ENCODE measurements around the gene ARHGEF4. TPM values are rescaled to one million over a fixed set of nuclear protein-coding genes. Genes with fewer than 3 reads are reported as not detected.

The ARHGEF4 gene
- total and polyA plus RNA-seq, 8 donors: 16.3 to 58.2 (median 19.8) TPM

DNA sequence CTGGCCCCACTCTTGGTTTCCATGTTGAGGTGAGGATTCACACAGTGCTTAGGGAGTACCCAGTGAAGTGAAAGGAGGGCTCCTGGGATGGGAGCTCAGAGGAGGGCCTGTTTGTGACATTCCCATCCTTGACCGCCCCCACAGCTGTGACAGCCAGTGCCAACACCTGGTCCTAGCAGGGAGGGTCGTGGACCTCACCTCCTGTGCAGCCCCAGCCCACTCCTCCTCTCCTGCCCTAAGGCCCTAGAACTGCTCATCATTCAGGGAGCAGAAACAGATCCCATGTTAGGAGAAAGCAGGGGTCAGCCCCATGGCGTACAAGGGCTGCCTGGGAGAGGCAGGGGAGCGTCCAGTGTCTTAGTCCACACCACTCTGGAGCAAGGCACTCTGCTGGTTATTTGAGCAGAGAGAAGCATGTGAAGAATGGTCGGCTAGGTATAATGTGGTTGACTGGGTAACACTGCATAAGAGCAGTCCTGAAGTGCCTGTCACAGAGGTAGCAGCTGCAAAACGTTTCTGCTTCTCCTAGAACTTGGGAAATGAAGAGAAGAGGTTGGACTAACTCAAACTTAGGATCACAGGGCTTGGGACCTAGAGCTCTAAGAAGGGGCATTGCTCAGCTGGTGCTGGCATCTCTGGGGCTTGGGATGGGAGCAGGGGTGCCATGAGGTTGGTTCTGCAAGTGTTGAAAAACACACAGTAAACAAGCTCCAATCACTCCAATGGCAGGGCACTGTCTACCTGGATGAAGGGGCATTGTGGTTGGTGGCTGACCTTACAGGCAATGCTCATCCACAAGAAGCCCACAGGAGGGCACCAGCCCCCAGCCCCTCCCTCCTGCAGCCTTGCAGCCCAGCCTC lies 200.9 kb downstream of the ARHGEF4 start:
- Histone ChIP-seq H3K4me3 (no peak overlapping the region), H3K36me3 (no peaks in the 10 kb centered on the region), H3K27ac (no peak overlapping the region), H3K9me3 (no peaks in the 10 kb centered on the region), H3K27me3 (no peaks in the 10 kb centered on the region), H3K4me1 (peaks cover 5 to 14% (median 10%) of the 10 kb centered on the region in 3 donors)
- TF ChIP-seq, protein P1, sequence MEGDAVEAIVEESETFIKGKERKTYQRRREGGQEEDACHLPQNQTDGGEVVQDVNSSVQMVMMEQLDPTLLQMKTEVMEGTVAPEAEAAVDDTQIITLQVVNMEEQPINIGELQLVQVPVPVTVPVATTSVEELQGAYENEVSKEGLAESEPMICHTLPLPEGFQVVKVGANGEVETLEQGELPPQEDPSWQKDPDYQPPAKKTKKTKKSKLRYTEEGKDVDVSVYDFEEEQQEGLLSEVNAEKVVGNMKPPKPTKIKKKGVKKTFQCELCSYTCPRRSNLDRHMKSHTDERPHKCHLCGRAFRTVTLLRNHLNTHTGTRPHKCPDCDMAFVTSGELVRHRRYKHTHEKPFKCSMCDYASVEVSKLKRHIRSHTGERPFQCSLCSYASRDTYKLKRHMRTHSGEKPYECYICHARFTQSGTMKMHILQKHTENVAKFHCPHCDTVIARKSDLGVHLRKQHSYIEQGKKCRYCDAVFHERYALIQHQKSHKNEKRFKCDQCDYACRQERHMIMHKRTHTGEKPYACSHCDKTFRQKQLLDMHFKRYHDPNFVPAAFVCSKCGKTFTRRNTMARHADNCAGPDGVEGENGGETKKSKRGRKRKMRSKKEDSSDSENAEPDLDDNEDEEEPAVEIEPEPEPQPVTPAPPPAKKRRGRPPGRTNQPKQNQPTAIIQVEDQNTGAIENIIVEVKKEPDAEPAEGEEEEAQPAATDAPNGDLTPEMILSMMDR (IDR thresholded peaks at IDR 0.05): no peak
- DNase-seq (no peak), FAIRE-seq (no peak), ATAC-seq (no peak)
- 71% methylated on average over 6 of the region's 6 CpGs for WGBS, 2 donors
- intact Hi-C loops (cut with DNase I): no loop called here

DNA sequence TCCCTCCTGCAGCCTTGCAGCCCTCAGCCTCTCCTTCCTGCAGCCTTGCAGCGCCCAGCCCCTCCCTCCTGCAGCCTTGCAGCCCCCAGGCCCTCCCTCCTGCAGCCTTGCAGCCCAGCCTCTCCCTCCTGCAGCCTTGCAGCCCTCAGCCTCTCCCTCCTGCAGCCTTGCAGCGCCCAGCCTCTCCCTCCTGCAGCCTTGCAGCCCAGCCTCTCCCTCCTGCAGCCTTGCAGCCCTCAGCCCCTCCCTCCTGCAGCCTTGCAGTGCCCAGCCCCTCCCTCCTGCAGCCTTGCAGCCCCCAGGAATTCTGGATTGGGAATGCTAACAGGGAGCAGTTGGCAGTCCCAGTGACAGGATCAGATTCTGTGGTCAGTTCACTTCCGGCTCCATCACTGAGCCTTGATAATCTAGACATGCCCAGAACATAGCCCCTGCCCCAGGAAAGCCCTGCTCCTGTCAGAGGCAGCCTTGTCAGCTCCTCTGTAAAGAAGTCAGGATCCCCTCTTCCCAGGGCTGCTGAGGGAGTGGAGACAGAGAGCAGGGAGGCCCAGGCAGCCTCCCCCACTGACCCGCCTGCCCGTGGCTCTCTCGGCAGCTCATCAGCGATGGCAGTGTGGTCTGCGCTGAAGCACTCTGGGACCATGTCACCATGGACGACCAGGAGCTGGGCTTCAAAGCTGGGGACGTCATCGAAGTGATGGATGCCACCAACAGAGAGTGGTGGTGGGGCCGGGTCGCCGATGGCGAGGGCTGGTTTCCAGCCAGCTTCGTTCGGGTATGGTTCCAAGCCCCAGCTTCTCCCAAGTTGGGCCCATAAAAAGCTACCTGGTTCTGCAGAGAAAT lies 201.8 kb downstream of the ARHGEF4 start:
- TF ChIP-seq, protein P1 (IDR thresholded peaks at IDR 0.05): no peak
- FAIRE-seq (no peak), ATAC-seq (no peak), DNase-seq (no peak)
- Histone ChIP-seq H3K27ac (no peak overlapping the region), H3K9me3 (no peaks in the 10 kb centered on the region), H3K4me3 (no peak overlapping the region), H3K36me3 (no peaks in the 10 kb centered on the region), H3K27me3 (no peaks in the 10 kb centered on the region), H3K4me1 (peaks cover 5 to 14% (median 10%) of the 10 kb centered on the region in 3 donors)
- intact Hi-C loops (cut with DNase I): no loop called here
- 92 to 93% methylated on average over 16 to 17 of the region's 17 CpGs for WGBS, 2 donors

DNA sequence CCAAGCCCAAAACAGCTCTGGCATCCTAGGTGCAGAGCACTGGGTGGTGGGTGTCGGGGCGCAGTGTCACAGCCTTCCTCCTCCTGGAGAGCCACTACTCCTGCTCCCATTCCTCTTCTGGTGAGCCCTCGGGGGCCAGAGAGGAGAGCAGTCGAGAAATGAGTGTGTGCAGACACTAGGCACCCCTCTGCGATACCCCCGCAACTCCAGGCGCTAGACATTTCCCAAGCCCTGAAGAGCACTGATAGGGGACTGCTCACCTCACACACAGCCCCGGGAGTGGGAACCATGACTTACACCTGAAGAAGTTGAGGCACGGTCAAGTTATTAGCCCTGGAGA lies 202.4 kb downstream of the ARHGEF4 start:
- intact Hi-C loops (cut with DNase I): no loop called here
- ATAC-seq (no peak), DNase-seq (no peak), FAIRE-seq (no peak)
- WGBS, 2 donors: 96 to 97% methylated on average over 9 of the region's 9 CpGs
- Histone ChIP-seq H3K9me3 (no peaks in the 10 kb centered on the region), H3K27me3 (no peaks in the 10 kb centered on the region), H3K27ac (no peak overlapping the region), H3K36me3 (no peaks in the 10 kb centered on the region), H3K4me3 (no peak overlapping the region), H3K4me1 (peaks cover 5 to 14% (median 10%) of the 10 kb centered on the region in 3 donors)
- TF ChIP-seq, protein P1 (IDR thresholded peaks at IDR 0.05): no peak

DNA sequence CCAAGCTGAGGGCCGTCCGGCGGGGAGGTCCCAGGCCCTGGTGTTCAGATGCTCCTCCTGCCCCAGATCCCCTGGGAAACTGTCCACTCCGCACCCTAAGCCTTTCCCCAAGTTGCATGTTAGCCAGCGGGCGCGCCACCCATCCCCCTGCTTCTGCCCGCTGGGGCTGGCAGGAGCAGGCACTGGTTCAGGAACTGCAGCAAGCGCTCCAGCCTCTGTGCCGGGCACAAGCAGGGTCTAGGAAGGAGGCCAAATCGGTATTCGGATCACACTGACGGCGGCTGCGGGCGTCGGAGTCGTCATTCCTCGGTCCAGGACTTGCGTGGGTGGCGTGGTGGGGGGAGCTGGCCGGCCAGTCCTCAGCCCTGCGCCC lies 202.8 kb downstream of the ARHGEF4 start:
- FAIRE-seq (no peak), ATAC-seq (no peak), DNase-seq (peak in 1 of 6 donors; percentile 61)
- intact Hi-C loops (cut with DNase I): no loop called here
- no peaks in the 10 kb centered on the region for H3K27me3 ChIP-seq
- TF ChIP-seq, protein P1 (IDR thresholded peaks at IDR 0.05): no peak
- no peaks in the 10 kb centered on the region for H3K36me3 ChIP-seq
- peaks cover 5 to 14% (median 10%) of the 10 kb centered on the region in 3 donors for H3K4me1 ChIP-seq
- no peak overlapping the region for H3K27ac ChIP-seq
- H3K9me3 ChIP-seq: no peaks in the 10 kb centered on the region
- H3K4me3 ChIP-seq: no peak overlapping the region
- WGBS, 2 donors: 80 to 89% methylated on average over 23 of the region's 23 CpGs
